Breast epithelium (tissue), 3 donors: Measurements from ENCODE around the gene OSBPL10.

ENCODE experiments used
- CTCF ChIP-seq, 3 donors: fragments of 450-650 bp; IDR thresholded peaks; one replicate each; pipeline ENCODE4 v1.5.1; 2016 to 2017; ENCODE audit warnings: antibody characterized with exemption in 3 of 3, mild to moderate bottlenecking in 3 of 3, moderate library complexity in 3 of 3
- POLR2A ChIP-seq: fragments of 450-650 bp; IDR thresholded peaks from one replicate; pipeline ENCODE4 v1.6.1; 2016; ENCODE audit warnings: antibody characterized with exemption, mild to moderate bottlenecking, moderate library complexity

GRCh38 chr3:31696009-31696297, 285.1 kb downstream of the OSBPL10 start:
- TF ChIP-seq CTCF (IDR thresholded peaks at IDR 0.05) (no peak), POLR2A (no peak)
